NCI-H524 treated with DMSO at 0.1 percent for 48 hours (cell line): ENCODE results near the gene NLRC3.
"Not testable (repeated sequence)": the region's sequence is repeated elsewhere in the genome, so short reads cannot be mapped to it uniquely, and the experiment has no call there.

Experiments used
- DNase-seq: peaks from one replicate; lab custom pipeline; 2025; lab: John Stamatoyannopoulos, UW

Gene NLRC3

GRCh38 chr16:3513892-3514583, 63.2 kb downstream of the NLRC3 start:
- no peak for DNase-seq

- no peak for DNase-seq
Measured at GRCh38 chr16:3511286-3512180, 65.7 kb downstream of the NLRC3 start.

GRCh38 chr16:3510416-3510815, 66.8 kb downstream of the NLRC3 start:
- DNase-seq: no peak

- no peak for DNase-seq
Measured at GRCh38 chr16:3509470-3509928, 67.7 kb downstream of the NLRC3 start.

- no peak for DNase-seq
Measured at GRCh38 chr16:3508736-3509135, 68.5 kb downstream of the NLRC3 start.

GRCh38 chr16:3503523-3503922, 73.7 kb downstream of the NLRC3 start:
- no peak for DNase-seq

- no peak for DNase-seq
Measured at GRCh38 chr16:3501783-3502400, 75.3 kb downstream of the NLRC3 start.

- not testable (repeated sequence) for DNase-seq
Measured at GRCh38 chr16:3501412-3501761, 75.8 kb downstream of the NLRC3 start.

GRCh38 chr16:3498988-3499387, 78.2 kb downstream of the NLRC3 start:
- no peak for DNase-seq

GRCh38 chr16:3497771-3498170, 79.4 kb downstream of the NLRC3 start:
- no peak for DNase-seq

- DNase-seq: no peak
Measured at GRCh38 chr16:3496386-3496785, 80.8 kb downstream of the NLRC3 start.

- DNase-seq: no peak
Measured at GRCh38 chr16:3495176-3495575, 82.0 kb downstream of the NLRC3 start, which contains the start of gene C16orf90. C16orf90 (minus strand) TSS chr16:3495489; CDS start chr16:3495421, 68 bp downstream.

GRCh38 chr16:3494386-3494973, 82.7 kb downstream of the NLRC3 start:
- DNase-seq: no peak

- DNase-seq: no peak
Measured at GRCh38 chr16:3492356-3492755, 84.8 kb downstream of the NLRC3 start.

- peak; percentile 86 for DNase-seq
Measured at GRCh38 chr16:3490911-3491629, 86.1 kb downstream of the NLRC3 start.
